Peyer's patch (tissue), 4 donors: Measurements from ENCODE around the gene ANOS1. TPM values are rescaled to one million over a fixed set of nuclear protein-coding genes. Genes with fewer than 3 reads are reported as not detected.

ENCODE experiments used
- DNase-seq, 3 donors: peaks; one replicate each; pipeline ENCODE4 v3.0.0-alpha.2; 2017 to 2019
- H3K27ac ChIP-seq, 4 donors: fragments of 200-600 bp; sonication (generic); one replicate each; pipeline ENCODE4 v1.5.1; 2016 to 2019
- H3K27me3 ChIP-seq, 2 donors: fragments of 200-600 bp; sonication (generic); one replicate each; pipeline ENCODE4 v1.5.1; 2019
- H3K36me3 ChIP-seq, 3 donors: fragments of 200-600 bp; sonication (generic); one replicate each; pipeline ENCODE4 v1.5.1; 2016 to 2019
- H3K4me1 ChIP-seq, 4 donors: fragments of 200-600 bp; sonication (generic); one replicate each; pipeline ENCODE4 v1.5.1; 2016 to 2019
- H3K4me3 ChIP-seq, 4 donors: fragments of 200-600 bp; sonication (generic); 1 replicate in 3 of 4; 2 replicates in 1 of 4; pipeline ENCODE4 v1.5.1; 2016 to 2019; ENCODE audit warnings: mild to moderate bottlenecking in 1 of 4
- H3K9me3 ChIP-seq, 4 donors: fragments of 200-600 bp; sonication (generic); one replicate each; pipeline ENCODE4 v1.5.1; 2016 to 2019; ENCODE audit warnings: mild to moderate bottlenecking in 1 of 4
- CTCF ChIP-seq, 6 experiments: fragments of 450-650 bp in 4 of 6; fragments of 200-600 bp in 2 of 6; sonication (generic) in 1 of 6; IDR thresholded peaks; one replicate each; pipeline ENCODE4 v1.5.1; 2017 to 2019; ENCODE audit warnings: antibody characterized with exemption in 6 of 6, mild to moderate bottlenecking in 3 of 6, moderate library complexity in 1 of 6
- POLR2A ChIP-seq, 2 donors: fragments of 450-650 bp; IDR thresholded peaks; one replicate each; pipeline ENCODE4 v1.5.1; 2017; ENCODE audit warnings: antibody characterized with exemption in 2 of 2, mild to moderate bottlenecking in 2 of 2, moderate library complexity in 2 of 2
- total RNA-seq, 4 donors: library from RNA; depleted of rRNA; stranded (reverse); fragments of >200 nt; gene quantifications; one replicate each; pipeline ENCODE4 v1.1.0, GENCODE V29; 2016

The ANOS1 gene
- total RNA-seq, 4 donors from 2014 or later: 0.19 to 2.5 TPM; not detected in 2

DNA sequence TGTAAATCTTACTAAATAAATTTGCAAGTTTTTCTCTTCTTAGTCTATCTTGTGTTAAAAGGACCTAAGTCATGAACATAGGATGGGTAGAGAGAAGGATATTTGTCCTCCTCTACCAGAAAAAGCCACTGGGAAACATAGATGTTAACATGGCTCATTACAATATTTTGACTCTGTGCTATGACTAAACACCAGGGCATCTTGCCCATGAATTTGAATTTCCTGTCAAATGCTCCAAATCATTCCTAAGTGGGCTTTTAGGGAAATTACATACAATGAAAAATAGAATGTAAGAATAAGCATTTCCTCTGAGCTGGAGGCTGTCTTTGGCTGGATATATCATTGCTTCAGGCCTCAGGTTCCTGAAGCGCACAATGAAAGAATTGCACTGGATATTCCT, 39.1 kb downstream of the ANOS1 start:
- H3K36me3 ChIP-seq: no peaks in the 10 kb centered on the region

DNA sequence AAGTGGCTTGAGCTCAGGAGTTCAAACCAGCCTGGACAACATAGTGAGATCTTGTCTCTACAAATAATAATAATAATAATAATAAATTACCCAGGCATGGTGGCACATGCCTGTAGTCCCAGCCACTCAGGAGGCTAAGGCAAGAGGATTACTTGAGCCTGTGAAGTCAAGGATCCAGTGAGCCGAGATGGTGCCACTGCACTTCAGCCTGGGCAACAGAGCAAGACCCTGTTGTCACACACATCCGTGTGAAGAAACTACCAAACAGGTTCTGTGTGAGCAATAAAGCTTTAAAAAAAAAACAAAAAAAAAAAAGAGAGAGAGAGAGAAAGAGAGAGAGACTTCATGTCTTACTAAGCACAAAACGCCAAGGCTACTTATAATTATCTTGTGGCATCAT, 42.5 kb downstream of the ANOS1 start:
- Histone ChIP-seq H3K36me3 (no peaks in the 10 kb centered on the region), H3K27me3 (no peaks in the 10 kb centered on the region), H3K9me3 (no peaks in the 10 kb centered on the region), H3K4me1 (no peaks in the 10 kb centered on the region), H3K4me3 (no peak overlapping the region), H3K27ac (no peak overlapping the region)
- no peak for DNase-seq
- no peak for TF ChIP-seq POLR2A (IDR thresholded peaks at IDR 0.05)
- TF ChIP-seq CTCF (IDR thresholded peaks at IDR 0.05): no peak

More for the DNA sequence above, 39.1 kb downstream of the ANOS1 start:
- Histone ChIP-seq H3K9me3 (no peaks in the 10 kb centered on the region), H3K4me1 (no peaks in the 10 kb centered on the region), H3K27ac (no peak overlapping the region), H3K4me3 (no peak overlapping the region), H3K27me3 (no peaks in the 10 kb centered on the region)
- TF ChIP-seq CTCF (IDR thresholded peaks at IDR 0.05): no peak
- no peak for TF ChIP-seq POLR2A (IDR thresholded peaks at IDR 0.05)
- no peak for DNase-seq

- Histone ChIP-seq H3K9me3 (no peaks in the 10 kb centered on the region), H3K36me3 (no peaks in the 10 kb centered on the region), H3K4me1 (no peaks in the 10 kb centered on the region), H3K27ac (no peak overlapping the region), H3K27me3 (no peaks in the 10 kb centered on the region), H3K4me3 (no peak overlapping the region)
- no peak for DNase-seq
- TF ChIP-seq POLR2A (IDR thresholded peaks at IDR 0.05) (no peak), CTCF (IDR thresholded peaks at IDR 0.05) (no peak)
These were observed 43.2 kb downstream of the ANOS1 start for GRCh38 chrX:8688776-8689175.

GRCh38 chrX:8684201-8684965, 47.6 kb downstream of the ANOS1 start:
- H3K36me3 ChIP-seq: no peaks in the 10 kb centered on the region
- DNase-seq: no peak
- H3K4me1 ChIP-seq: no peaks in the 10 kb centered on the region
- TF ChIP-seq CTCF (IDR thresholded peaks at IDR 0.05) (no peak), POLR2A (IDR thresholded peaks at IDR 0.05) (no peak)
- H3K4me3 ChIP-seq: no peak overlapping the region
- H3K27ac ChIP-seq: no peak overlapping the region
- no peaks in the 10 kb centered on the region for H3K9me3 ChIP-seq
- H3K27me3 ChIP-seq: no peaks in the 10 kb centered on the region

DNA sequence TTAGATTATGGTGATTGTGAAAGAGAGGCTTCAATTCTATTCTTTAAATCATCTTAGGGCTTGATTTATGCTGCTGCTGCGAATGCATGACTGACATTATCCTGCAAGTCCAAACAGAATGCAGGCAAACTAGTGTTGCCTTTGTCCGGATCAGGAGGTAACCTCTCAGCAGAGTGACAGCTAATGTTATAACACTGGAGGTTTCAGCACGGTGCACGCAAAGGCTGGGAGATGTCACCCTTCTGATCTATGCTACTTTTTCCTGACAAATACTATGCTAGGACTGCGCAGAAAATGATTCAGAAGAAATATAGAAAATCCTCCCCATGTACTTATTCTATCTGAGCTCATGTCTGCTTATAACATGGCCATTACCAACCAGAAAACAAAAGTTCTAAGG, 48.2 kb downstream of the ANOS1 start:
- DNase-seq: no peak
- no peak overlapping the region for H3K4me3 ChIP-seq
- H3K4me1 ChIP-seq: no peaks in the 10 kb centered on the region
- no peaks in the 10 kb centered on the region for H3K36me3 ChIP-seq
- H3K27me3 ChIP-seq: no peaks in the 10 kb centered on the region
- no peaks in the 10 kb centered on the region for H3K9me3 ChIP-seq
- H3K27ac ChIP-seq: no peak overlapping the region
- TF ChIP-seq CTCF (IDR thresholded peaks at IDR 0.05) (no peak), POLR2A (IDR thresholded peaks at IDR 0.05) (no peak)
